CD4-positive, alpha-beta T cell (primary cell): ENCODE measurements around the gene KCNMB2. TPM values are rescaled to one million over a fixed set of nuclear protein-coding genes. Genes with fewer than 3 reads are reported as not detected.

Source experiments
- ATAC-seq: fragments of 200-7000 bp; cut with Tn5 transposase; one replicate; pipeline ENCODE4 v1.10.0; 2022; ENCODE audit warnings: mild to moderate bottlenecking; ENCODE audit not compliant: poor library complexity
- CTCF ChIA-PET: fragments of 350-600 bp; sonication (Branson Sonifier 250); formaldehyde crosslinking; loops from one replicate; lab custom pipeline; 2021; ENCODE audit warnings: antibody characterized with exemption, inconsistent platforms; lab: Charles Lee
- POLR2A ChIA-PET: fragments of 350-600 bp; sonication (Branson Sonifier 250); formaldehyde crosslinking; loops from one replicate; lab custom pipeline; 2021; ENCODE audit warnings: antibody characterized with exemption, inconsistent platforms; lab: Charles Lee
- DNase-seq, 14 experiments: peaks; one replicate each; pipeline ENCODE4 v3.0.0-alpha.2; 2013 to 2020; ENCODE audit warnings: mixed read lengths in 2 of 14
- H3K27ac ChIP-seq, 2 donors: one replicate each; pipeline versions ENCODE4 v1.5.1 to v1.7.0; 2013; ENCODE audit warnings: low read length in 2 of 2, low read depth in 1 of 2, mild to moderate bottlenecking in 1 of 2
- H3K27me3 ChIP-seq, 2 experiments: 1 replicate in 1 of 2; 2 replicates in 1 of 2; pipeline versions ENCODE4 v1.6.1 to v1.7.0; 2013; ENCODE audit warnings: low read length in 2 of 2, control low read depth in 1 of 2, mild to moderate bottlenecking in 1 of 2, moderate library complexity in 1 of 2; ENCODE audit not compliant: insufficient read depth in 2 of 2, control insufficient read depth in 1 of 2
- H3K36me3 ChIP-seq: one replicate; pipeline ENCODE4 v1.6.1; 2013; ENCODE audit warnings: low read length, control low read depth; ENCODE audit not compliant: insufficient read depth
- H3K4me1 ChIP-seq: one replicate; pipeline ENCODE4 v1.6.1; 2013; ENCODE audit warnings: low read length, control low read depth; ENCODE audit not compliant: insufficient read depth
- H3K4me3 ChIP-seq: one replicate; pipeline ENCODE4 v1.5.1; 2013; ENCODE audit warnings: mild to moderate bottlenecking, low read length, moderate library complexity
- H3K9me3 ChIP-seq, 2 experiments: 1 replicate in 1 of 2; 2 replicates in 1 of 2; pipeline versions ENCODE4 v1.6.1 to v1.7.0; 2013; ENCODE audit warnings: low read length in 2 of 2, mild to moderate bottlenecking in 2 of 2, control low read depth in 1 of 2, moderate library complexity in 1 of 2; ENCODE audit not compliant: control insufficient read depth in 1 of 2, insufficient read depth in 1 of 2
- H3K27ac Mint-ChIP-seq: one replicate; pipeline ENCODE4 v1.8.0; 2020; ENCODE audit warnings: mixed read lengths
- H3K27me3 Mint-ChIP-seq: one replicate; pipeline ENCODE4 v1.8.0; 2021; ENCODE audit warnings: mixed read lengths
- H3K36me3 Mint-ChIP-seq: one replicate; pipeline ENCODE4 v1.8.0; 2021; ENCODE audit warnings: low read depth, mixed read lengths
- H3K4me1 Mint-ChIP-seq: one replicate; pipeline ENCODE4 v1.8.0; 2021; ENCODE audit warnings: low read depth, mixed read lengths
- H3K4me3 Mint-ChIP-seq: one replicate; pipeline ENCODE4 v1.8.0; 2020; ENCODE audit warnings: mild to moderate bottlenecking, mixed read lengths
- H3K9me3 Mint-ChIP-seq: one replicate; pipeline ENCODE4 v1.8.0; 2020; ENCODE audit warnings: mixed read lengths
- intact Hi-C, 2 experiments: fragments of 100-400 bp; cut with DNase I in 1 of 2; cut with micrococcal nuclease in 1 of 2; formaldehyde crosslinking; loops; one replicate each; pipeline versions ENCODE4 v1.15.1 to v1.9.0; 2023 to 2025; cut with DNase I, micrococcal nuclease
- total RNA-seq, 174 experiments: library from RNA in 2 of 174; stranded (reverse) in 2 of 174; gene quantifications; one replicate each; pipeline ENCODE4 v1.2.3 and lab custom pipeline; 2021 to 2026
- TF ChIP-seq, protein P1 (sequence below): fragments of 200-600 bp; IDR thresholded peaks from one replicate; pipeline ENCODE4 v1.8.0; 2022; ENCODE audit warnings: antibody characterized with exemption, mild to moderate bottlenecking

The KCNMB2 gene
- total RNA-seq, 2 experiments from 2014 or later = not detected

DNA sequence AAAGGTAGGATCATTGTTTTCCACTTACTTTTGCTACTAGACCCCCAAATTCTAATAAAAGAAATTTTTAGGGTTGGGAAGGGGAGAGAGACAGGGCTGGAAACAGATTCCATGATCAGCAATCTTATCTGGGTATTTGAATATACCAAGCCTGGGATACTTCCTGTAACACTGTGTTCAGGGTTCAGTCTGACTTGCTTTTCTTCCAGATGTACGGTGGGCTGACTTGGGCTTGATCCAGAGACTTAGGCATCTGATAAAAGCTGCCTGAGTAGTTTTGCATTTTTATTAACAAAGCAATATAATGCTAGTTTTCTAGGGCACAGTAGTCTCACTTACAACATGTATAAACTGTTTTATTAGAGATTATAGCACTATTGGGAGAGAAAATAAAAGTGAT lies 49.2 kb downstream of the KCNMB2 start:
- no peaks in the 10 kb centered on the region for H3K4me1 Mint-ChIP-seq

DNA sequence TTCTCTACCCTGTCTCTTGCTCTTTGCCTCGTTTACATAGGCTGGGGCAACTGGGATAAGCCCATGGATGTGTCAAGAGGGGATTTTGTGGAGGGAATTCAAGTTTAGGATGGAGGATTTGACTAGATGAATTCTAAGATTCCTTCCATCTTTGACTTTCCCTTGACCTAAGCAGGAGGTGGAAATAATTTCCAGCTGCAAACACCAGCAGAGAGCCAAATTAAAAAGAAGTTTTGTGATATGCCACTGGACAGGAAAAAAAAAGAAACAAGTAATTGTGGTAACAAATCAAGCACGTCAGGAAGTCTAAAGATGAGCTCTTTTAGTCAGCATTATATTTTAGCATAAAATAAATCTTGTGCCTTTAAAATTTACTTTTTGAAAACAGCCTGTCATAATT lies 49.8 kb downstream of the KCNMB2 start:
- no peaks in the 10 kb centered on the region for H3K36me3 ChIP-seq
- peaks cover 0 to 4% of the 10 kb centered on the region in 2 experiments for H3K27me3 ChIP-seq
- H3K9me3 ChIP-seq = no peaks in the 10 kb centered on the region
- H3K4me1 ChIP-seq = no peaks in the 10 kb centered on the region
- no peaks in the 10 kb centered on the region for H3K9me3 Mint-ChIP-seq
- DNase-seq (no peak), ATAC-seq (no peak)
- intact Hi-C loops = no loop called here
- TF ChIP-seq, protein P1, sequence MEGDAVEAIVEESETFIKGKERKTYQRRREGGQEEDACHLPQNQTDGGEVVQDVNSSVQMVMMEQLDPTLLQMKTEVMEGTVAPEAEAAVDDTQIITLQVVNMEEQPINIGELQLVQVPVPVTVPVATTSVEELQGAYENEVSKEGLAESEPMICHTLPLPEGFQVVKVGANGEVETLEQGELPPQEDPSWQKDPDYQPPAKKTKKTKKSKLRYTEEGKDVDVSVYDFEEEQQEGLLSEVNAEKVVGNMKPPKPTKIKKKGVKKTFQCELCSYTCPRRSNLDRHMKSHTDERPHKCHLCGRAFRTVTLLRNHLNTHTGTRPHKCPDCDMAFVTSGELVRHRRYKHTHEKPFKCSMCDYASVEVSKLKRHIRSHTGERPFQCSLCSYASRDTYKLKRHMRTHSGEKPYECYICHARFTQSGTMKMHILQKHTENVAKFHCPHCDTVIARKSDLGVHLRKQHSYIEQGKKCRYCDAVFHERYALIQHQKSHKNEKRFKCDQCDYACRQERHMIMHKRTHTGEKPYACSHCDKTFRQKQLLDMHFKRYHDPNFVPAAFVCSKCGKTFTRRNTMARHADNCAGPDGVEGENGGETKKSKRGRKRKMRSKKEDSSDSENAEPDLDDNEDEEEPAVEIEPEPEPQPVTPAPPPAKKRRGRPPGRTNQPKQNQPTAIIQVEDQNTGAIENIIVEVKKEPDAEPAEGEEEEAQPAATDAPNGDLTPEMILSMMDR = no peak
- H3K27ac Mint-ChIP-seq = no peak overlapping the region
- no peaks in the 10 kb centered on the region for H3K36me3 Mint-ChIP-seq
- POLR2A ChIA-PET = no interaction called here
- no peak overlapping the region for H3K4me3 ChIP-seq
- H3K4me1 Mint-ChIP-seq = no peaks in the 10 kb centered on the region
- H3K27ac ChIP-seq = no peak overlapping the region
- H3K4me3 Mint-ChIP-seq = no peak overlapping the region
- H3K27me3 Mint-ChIP-seq = peaks cover 3% of the 10 kb centered on the region
- CTCF ChIA-PET = no interaction called here

More for the DNA sequence above, 49.2 kb downstream of the KCNMB2 start:
- Mint-ChIP-seq H3K4me3 (no peak overlapping the region), H3K36me3 (no peaks in the 10 kb centered on the region), H3K27ac (no peak overlapping the region), H3K27me3 (no peaks in the 10 kb centered on the region), H3K9me3 (no peaks in the 10 kb centered on the region)
- no peak overlapping the region for H3K4me3 ChIP-seq
- H3K27me3 ChIP-seq = peaks cover 0 to under 1% of the 10 kb centered on the region in 2 experiments
- no peak overlapping the region for H3K27ac ChIP-seq
- POLR2A ChIA-PET = no interaction called here
- CTCF ChIA-PET = no interaction called here
- H3K36me3 ChIP-seq = no peaks in the 10 kb centered on the region
- intact Hi-C loops = no loop called here
- no peak for ATAC-seq
- DNase-seq = no peak
- no peaks in the 10 kb centered on the region for H3K4me1 ChIP-seq
- TF ChIP-seq, protein P1 = no peak
- no peaks in the 10 kb centered on the region for H3K9me3 ChIP-seq

DNA sequence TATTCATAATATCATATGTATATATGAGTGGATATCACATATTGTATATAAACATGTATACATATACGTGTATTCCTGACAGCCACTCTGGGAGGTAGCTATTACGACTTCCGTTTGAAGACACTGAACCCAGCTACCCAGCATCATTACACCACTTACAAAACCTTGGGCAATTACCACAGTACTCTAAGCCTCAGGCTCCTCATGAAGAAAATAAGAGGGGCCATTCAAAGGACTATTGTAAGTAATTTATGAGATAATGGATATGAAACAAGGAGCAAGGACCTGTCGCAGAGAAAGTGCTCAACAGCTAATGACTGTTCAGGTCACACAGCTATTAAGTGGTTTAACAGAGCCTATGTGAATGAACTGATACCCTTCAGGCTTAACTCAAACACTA lies 52.4 kb downstream of the KCNMB2 start:
- intact Hi-C loops = no loop called here
- ATAC-seq = no peak
- H3K4me3 ChIP-seq = no peak overlapping the region
- H3K9me3 ChIP-seq = no peaks in the 10 kb centered on the region
- TF ChIP-seq, protein P1 = no peak
- Mint-ChIP-seq H3K27ac (no peak overlapping the region), H3K4me3 (no peak overlapping the region), H3K9me3 (no peaks in the 10 kb centered on the region), H3K4me1 (no peaks in the 10 kb centered on the region), H3K36me3 (no peaks in the 10 kb centered on the region), H3K27me3 (peaks cover 9% of the 10 kb centered on the region)
- no peaks in the 10 kb centered on the region for H3K4me1 ChIP-seq
- ChIA-PET POLR2A (no interaction called here), CTCF (no interaction called here)
- H3K36me3 ChIP-seq = no peaks in the 10 kb centered on the region
- no peak for DNase-seq
- peaks cover 0 to 4% of the 10 kb centered on the region in 2 experiments for H3K27me3 ChIP-seq
- no peak overlapping the region for H3K27ac ChIP-seq
